Fibroblast of the conjunctiva (primary cell): ENCODE measurements around the gene OR4D2.

Source experiments
- DNase-seq: peaks from one replicate; pipeline ENCODE4 v3.0.0-alpha.2; 2010; ENCODE audit warnings: low read depth

OR4D2 gene

DNA sequence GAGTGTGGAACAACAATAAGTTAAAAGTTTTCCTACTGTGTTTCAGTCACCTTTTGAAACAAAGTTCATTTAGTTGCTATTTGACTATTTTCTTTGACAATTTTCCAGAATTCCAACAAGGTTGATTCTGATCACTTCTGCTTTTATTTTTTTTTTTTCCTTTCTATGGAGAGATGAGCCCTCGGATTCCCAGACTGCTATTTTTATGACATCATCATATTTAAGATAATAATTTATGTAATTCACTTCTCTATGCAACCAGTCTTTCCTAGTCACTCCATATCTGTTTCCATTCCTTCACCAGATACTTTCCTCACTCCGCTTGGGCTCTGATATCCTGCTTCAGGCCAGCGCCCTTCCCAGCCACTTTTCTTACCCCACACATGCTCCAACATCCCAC, 8.1 kb downstream of the OR4D2 start:
- no peak for DNase-seq

DNA sequence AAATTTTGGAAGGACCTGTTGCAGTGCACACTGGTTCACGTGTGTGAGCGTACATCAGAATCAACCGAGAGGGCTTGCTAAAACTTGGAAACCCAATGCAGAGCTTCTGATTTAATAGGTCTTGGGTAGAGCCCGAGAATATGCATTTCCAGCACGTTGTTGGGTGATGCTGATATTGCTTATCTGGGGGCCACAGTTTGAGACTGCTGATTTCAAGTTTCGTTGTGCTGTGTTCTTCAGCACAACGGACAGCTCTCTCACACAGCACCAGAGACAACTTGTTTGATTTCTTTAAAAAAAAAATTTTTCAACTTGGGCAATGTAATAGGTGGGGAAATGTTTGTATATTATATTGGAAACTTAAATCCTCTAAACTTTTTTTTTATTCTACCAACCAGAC, 9.4 kb downstream of the OR4D2 start:
- DNase-seq = no peak

DNA sequence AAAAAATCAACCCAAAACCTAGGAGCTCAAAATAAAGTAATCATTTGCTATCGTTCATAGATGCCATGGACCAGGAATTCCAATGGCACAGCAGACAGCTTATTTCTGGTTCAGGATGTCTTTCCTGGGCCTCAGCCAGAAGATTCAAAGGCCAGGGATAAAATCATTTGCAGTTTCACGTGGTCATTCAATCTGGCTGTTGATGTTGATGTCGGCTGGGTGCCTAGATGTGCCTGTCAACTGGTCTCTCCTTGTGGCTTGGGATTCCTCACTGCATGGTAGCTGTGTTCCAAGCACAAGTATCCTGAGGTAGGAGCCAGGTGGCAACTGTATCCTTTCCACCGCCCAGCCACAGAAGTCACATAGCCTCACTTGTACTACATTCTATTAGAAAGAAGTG, 15.0 kb downstream of the OR4D2 start:
- no peak for DNase-seq

DNA sequence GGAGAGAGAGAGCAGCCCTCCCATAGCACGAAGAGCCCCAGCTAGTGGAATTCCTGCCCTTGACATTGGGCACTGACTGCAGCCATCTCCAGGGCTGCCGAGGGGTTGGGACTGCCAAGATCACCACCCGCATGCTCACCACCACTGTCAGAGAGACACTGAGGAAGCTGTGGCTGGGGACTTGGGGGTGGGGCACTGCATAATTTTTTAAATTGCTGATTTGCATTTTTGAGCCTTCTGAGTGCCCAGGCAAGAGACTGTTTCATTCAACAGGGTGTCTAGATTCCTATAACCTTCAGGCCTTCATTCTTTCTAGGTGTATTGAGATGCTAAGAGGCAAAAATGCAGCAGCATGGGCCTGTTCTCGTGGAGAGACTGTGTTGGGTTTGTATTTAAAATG, 16.7 kb downstream of the OR4D2 start:
- DNase-seq = no peak

DNA sequence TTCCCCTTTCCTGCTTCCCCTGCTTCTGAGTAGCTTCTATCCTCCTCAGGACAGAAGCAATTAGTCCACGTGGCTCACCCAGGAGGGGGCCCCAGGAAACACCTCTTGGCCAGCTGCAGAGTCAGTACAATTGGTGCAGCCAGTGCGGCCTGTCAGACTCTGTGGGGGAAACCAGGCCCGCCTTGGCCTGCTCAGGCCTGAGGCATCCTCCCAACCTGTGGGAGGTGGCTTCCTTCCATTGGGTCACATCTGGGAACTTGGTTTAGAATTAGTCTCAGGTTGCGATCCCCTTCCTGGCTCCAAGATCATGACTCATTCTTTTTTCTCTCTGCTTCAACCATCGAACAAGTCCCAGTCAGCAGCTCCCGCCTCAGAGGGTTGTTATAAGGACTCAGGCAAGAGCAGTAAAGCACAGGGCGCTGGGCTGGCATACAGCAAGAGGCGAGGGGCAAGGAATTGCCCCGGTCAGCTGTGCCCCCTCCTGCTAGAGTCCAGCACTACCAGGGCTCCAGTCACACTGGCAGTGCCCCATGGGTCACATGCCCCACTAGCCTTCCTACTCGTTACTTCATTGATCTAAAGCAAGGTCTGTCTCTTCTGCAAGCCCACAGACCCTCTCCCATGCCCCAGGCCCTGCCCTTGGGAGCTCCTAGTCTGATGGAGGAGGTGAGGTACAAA, 17.7 kb downstream of the OR4D2 start:
- no peak for DNase-seq

DNA sequence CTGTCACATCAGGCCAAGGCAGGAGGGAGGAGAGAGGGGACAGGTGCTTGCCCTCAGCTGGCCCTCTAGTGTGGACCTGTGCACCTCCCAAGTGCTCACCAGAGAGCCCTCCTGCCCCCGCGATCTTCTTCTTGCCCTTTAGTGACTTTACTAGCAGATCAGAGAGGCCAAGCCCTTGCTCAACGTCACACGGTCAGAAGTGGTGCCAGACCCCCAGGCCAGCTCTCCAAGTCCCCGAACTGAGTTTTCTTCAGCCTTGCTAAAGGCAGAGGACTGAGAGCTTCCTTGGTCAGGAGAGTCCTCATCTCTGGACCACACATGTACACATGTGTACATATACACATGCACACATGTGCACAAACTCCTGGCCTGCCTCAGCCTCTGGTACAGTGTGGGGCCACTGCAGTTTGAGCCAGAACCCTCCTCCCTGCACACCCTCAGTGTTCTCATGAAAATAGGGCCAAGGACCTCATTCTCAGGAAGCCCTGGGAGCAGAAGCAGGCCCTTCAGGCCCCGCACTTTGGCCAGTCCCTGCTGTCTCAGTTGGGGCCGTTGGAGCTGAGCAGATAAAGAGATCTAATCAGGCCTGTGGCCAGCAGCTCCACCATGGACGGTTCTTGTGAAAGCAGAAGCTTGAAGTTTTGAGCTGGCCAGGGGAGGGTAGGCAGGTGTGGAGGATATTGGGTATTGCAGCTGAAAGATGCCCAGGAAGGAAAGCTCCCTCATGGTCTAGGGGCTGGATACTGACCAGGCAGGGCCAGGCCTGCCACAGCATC, 18.4 kb downstream of the OR4D2 start:
- no peak for DNase-seq

DNA sequence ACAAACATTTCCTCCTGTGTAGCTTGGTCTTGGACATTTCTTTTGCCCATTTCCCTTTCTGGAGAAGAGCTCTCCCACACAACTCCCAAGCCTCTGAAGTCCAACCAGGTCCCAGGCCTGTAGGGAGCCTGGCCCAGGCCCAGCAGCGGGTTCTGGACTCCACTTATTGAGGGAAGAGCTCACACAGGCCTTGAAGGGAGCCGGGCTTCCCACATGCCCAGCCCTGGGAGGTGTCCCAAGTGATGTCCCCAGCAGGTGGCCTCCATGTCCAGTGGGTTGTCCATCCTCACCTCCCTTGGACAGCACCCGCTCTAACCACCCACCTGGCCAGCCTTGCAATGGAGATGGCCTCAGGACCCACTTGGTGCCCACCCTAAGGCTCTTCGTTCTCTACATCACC, 19.8 kb downstream of the OR4D2 start:
- no peak for DNase-seq

DNA sequence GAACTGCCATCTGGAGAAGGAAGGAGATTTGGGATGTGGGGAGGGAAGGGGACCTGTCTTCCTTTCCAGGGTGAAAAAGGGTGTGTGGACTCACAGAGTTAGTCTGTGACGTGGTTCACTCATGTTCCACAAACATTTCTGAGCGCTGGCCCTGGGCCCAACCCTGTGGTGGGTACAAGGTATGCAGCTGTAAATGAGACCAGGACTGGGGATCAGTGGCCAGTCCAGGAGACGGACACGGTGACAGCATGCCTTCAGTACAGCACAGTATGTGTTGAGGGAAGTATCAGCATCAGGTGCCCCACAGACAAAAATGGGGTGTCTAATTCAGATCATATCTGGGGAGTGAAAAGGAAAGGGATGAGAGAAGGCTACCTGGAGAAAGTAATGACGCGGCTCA, 20.3 kb downstream of the OR4D2 start:
- DNase-seq = no peak

DNA sequence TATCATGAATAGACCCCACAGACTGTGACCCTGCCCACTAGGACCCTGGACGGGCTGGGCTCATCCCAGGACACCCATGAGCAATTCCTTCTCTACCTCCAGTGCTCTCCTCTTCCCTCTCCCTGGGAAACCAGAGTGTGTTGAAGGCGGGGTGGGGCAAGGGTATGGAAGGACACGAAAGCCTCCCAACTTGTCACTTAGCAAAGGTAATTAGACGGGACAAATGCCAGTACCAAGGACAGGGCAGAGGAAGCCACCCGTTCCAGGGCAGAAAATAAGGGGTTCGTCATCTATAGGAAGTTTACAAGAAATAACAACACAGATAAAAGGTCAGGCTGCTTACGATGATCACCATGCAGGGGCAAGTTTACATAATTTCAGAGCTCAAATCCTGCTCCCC, 20.9 kb downstream of the OR4D2 start:
- no peak for DNase-seq

DNA sequence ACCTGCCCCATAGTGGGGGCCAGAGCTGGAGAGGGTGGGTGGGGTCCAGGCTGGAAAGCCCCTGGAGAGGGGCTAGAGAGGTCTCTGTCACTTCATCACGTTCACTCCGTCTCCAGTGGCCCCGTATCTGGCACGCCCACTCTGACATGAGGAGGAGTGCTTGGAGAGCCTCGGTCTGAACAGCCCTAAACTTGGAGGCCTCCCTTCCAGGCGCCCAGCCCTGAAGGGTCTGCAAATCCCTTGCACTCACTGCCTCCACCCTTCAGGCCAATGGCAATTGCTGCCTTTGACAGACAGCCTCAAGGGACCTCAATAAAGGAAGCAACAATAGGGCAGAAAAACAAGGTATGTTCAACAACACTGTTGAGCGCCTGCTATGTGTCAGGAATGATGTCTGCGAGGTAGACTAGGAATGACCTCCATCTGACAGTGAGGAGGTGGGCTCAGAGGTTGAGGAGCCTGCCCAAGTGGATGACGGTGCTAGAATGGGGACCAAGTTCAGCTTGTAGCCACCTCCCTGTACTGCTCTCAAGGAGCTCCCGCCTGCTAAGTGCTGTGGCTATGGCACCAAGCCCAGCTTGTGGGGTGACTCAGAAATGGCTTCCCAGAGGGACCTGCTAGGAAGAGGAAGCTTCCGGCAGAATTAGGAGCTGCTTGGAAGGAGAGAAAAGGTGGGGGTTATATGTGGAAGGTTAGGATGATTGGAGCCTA, 22.8 kb downstream of the OR4D2 start:
- peak; percentile 53 for DNase-seq

DNA sequence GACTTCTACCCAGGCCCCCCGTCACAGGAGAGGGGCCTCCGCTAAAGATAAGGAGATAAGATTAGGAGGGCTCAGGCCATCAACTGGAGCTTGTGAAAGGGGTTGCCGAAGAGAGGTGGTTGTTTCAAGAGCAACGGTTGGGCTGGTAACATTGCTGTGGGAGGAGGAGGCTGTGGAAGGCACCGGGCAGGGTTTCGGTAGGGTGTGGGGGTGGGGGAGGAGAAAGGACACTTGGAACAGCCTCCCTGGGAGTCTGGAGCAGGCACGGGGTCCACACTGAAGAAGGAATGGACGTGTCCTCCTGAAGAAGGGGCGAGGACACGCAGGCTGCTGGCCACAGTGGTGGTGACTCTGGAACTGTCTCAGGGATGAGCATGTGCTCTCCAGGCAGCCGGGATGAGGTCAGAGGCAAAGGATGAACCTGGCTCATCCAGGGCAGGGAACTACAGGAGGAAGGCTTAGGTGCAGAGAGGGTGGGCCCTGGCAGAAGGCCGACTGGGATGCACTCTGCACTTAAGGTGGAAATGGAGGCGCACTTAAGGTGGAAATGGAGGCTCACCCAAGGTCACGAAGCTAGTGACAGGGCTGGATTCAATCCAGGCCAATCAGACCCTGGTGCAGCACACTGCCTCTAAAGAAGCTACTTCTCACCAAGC, 24.6 kb downstream of the OR4D2 start:
- no peak for DNase-seq

DNA sequence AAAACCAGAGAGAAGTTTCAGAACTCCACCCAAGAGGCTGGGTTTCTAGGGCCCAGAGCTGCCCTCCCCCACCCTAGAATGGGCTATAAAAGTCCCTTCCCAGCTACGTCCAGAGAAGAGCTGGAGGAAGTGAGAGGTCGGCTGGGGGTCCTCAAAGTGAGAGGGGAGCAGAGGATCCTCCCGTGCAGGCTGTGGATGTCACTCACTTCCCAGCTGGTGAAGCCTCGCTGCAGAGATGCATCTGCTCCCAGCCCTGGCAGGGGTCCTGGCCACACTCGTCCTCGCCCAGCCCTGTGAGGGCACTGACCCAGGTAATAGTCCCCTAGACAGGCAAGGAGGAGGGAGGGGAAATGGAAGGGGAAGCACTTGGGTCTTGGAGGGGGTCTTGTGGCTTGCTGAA, 25.8 kb downstream of the OR4D2 start, which contains the start of gene EPX:
Gene EPX, plus strand, starts transcription at position 115 of the 400 bp plus-strand sequence. Its CDS starts 121 bp downstream, at position 236.
- DNase-seq = no peak

DNA sequence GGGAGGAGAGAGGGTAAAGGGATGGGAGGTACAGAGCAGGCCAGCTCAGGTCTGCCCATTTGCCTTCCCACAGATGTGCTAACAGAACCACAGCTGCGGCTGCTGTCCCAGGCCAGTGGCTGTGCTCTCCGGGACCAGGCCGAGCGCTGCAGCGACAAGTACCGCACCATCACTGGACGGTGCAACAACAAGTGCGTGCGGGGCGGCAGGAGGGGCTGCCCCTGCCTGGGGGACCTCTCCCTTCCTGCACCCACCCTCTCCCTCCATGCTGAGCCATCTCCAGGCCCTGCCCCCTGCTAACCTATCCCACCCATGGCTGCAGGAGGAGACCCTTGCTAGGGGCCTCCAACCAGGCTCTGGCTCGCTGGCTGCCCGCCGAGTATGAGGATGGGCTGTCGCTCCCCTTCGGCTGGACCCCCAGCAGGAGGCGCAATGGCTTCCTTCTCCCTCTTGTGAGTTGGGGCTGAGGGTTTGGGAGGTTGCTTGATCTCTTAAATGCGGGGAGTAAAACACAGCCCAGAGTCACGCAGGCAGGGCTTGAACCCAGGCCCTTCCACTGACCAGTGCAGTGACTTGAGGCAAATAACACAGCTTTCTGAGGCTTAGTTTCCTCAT, 27.0 kb downstream of the OR4D2 start:
- no peak for DNase-seq

DNA sequence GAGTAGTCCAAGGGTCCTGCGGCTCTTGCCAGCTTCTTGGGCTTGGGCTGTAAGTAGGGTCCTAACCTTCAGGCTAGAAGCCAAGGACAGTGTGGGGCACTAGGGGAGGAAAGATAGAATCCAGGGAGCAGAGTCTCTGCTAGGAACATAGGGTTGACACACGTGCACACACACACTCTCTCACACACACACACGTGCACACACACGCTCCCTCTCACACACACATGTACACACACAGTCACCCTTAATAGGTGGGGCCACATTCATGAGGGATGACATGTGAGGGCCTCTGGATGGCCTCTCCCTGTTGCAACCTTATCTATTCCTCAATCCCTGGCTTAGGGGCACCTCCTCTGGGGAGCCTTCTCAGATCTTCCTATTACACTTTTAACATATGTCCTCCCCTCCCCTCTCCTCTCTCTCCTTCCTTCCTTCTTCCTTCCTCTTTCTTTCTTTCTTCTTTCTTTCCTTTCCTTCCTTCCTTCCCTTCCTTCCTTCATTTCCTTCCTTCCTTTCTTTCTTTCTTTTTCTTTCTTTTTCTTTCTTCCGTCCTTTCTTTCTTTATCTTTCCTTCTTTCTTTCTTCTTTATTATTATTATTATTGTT, 28.8 kb downstream of the OR4D2 start:
- DNase-seq = no peak

DNA sequence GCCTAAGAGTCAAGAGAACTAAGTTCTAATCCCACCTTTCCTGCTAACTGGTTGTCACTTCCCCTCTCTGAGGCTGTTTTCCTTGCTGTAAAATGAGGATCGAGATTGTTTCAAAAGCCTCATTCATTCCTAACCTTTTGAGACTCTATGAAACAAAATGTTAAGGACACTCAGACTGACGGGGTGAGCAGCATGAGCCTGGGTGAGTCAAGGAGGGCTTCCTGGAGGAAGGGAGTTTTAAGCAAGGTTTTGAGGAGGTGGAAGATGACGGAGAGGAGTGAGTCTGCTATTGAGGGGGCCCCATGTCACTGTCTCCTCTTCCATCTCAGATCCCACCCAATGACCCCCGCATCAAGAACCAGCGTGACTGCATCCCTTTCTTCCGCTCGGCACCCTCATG, 29.8 kb downstream of the OR4D2 start:
- DNase-seq = no peak

DNA sequence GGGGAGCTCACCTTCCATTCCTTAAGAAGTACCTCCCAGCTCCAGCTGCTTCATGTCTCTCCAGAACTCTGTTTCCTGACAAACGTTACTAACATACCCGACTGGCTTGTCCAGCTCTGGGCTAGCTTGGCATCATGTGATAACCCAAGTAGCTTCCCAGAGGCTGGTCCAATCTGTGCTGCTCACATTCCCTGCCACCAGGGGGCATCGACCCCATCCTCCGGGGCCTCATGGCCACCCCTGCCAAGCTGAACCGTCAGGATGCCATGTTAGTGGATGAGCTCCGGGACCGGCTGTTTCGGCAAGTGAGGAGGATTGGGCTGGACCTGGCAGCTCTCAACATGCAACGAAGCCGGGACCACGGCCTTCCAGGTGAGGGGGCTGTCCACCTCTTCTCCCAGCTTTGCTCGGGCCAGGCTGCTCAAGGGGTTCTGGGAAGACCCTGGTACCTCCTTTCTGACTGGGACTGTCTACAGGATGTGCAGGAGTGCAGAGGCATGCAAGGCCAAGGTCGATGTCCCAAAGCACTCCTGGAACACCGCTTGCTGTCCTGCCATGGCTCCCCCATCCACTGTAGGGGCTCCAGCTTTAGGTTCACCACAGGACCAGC, 33.3 kb downstream of the OR4D2 start:
- no peak for DNase-seq

DNA sequence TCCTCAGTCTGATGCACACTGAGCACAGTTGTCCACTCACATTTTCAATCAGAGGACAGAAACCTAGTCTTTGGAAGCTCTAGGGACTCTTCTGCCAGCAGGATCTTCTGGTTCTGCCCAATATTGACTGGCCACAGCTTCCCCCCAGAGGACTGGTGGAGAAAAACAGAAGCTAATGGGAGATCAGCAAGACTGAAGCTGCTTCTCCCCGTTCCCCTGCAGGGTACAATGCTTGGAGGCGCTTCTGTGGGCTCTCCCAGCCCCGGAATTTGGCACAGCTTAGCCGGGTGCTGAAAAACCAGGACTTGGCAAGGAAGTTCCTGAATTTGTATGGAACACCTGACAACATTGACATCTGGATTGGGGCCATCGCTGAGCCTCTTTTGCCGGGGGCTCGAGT, 36.1 kb downstream of the OR4D2 start:
- no peak for DNase-seq

DNA sequence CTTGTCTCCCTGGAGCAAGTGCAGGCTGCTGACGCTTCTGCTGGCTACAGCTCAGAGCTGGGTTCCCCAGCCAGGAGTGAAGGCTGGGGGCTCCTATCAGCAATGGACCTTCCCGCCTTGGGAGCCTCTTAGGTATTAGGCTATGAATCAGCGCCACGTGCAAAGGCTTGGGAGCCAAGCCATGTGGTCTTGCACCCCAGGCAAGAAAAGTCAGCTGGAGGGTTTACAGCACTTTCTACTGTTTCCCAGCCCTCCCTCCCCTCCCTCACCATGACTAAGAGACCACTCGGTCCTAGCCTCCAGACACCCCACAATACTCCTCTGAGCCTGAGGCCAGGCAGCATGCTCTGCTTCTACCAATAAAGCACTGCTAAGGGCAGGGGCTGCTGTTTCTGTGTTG, 38.0 kb downstream of the OR4D2 start:
- DNase-seq = no peak

DNA sequence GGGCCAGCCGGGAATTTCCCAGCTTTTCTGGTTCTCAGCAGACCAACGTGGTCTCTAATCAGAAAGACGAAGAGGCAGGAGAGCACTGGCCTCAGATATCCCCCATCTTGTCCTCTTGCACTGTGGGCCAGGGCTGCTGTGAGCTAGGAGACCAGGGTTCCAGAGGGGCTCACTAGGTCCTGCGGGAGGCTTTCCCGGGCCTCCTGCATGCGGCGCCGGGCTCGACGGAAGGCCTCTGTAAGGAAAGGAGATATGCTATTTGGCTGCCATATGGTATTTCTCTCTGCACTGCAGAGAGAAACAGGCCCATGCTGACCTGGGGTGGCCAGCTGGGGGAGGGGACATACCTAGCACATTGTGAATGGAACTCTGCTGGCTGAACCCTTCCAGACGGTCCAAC, 39.2 kb downstream of the OR4D2 start:
- no peak for DNase-seq

DNA sequence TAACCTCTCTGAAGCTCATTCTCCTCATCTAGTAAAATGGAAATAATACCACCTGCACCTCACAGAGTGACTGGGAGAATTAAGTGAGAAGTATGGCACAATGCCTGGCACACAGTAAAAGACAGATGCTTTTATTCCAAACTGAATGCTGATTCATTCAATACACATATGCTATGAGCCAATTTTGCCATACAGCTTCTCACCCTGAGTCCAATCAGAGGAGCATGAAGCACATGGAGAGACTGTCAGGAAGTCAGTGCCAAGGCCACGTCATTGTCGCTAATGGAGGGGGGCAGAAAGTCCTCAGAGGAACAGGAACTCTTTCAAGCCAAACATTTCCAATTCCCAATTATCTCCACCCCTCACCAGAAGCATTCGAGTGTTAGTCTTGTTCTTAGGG, 40.7 kb downstream of the OR4D2 start:
- DNase-seq = no peak

DNA sequence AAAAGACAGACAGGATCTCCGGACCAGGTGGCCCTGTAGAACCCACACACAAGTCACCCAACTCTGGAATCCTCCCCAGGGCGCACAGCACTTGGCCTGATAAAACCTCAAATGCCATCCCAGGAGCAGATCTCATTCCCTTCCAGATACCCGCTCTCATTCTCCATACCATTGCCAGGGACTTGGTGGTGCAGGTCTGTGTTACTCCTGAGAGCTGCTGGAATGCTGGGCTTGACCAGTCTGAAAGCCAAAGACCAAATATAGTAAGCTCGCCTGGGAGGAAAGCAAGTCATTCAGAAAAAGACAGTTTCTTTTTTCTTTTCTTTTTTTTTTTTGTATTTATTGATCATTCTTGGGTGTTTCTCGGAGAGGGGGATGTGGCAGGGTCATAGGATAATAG, 41.6 kb downstream of the OR4D2 start:
- no peak for DNase-seq
